ENCODE results near the gene FHIT.
"Not testable (repeated sequence)": the region's sequence is repeated elsewhere in the genome, so short reads cannot be mapped to it uniquely, and the experiment has no call there.

- not testable (repeated sequence) for TF ChIP-seq POLR2A (IDR thresholded peaks at IDR 0.05; ENCODE audit: low read length); GATA1 (IDR thresholded peaks at IDR 0.05; ENCODE audit: low read depth, low read length)
These were observed 711.9 kb downstream of the FHIT start for GRCh38 chr3:60539394-60539793.

Measured in erythroblast (primary cell).